PC-3 (cell line): ENCODE measurements around the gene PROCA1. TPM values are rescaled to one million over a fixed set of nuclear protein-coding genes. Genes with fewer than 3 reads are reported as not detected.
"Not testable (repeated sequence)": the region's sequence is repeated elsewhere in the genome, so short reads cannot be mapped to it uniquely, and the experiment has no call there.

Source experiments
- ATAC-seq: fragments of 200-7000 bp; cut with Tn5 transposase; 2 replicates; pipeline ENCODE4 v1.9.1; 2020; ENCODE audit warnings: mild to moderate bottlenecking, moderate library complexity
- BruUV-seq: library from RNA; stranded (reverse); fragments of 400-500 nt; replicated peaks from 2 replicates; lab custom pipeline; 2021; lab: Mats Ljungman, UMichigan
- CTCF ChIA-PET: fragments of 300-600 bp; sonication (Branson Sonifier 250); formaldehyde crosslinking; loops from one replicate; lab custom pipeline; 2022; ENCODE audit warnings: antibody characterized with exemption; lab: Charles Lee
- POLR2A ChIA-PET: fragments of 300-600 bp; sonication (Branson Sonifier 250); formaldehyde crosslinking; loops from one replicate; lab custom pipeline; 2022; ENCODE audit warnings: antibody characterized with exemption; ENCODE audit not compliant: unreplicated experiment; lab: Charles Lee
- DNase-seq: peaks from one replicate; pipeline ENCODE4 v3.0.0-alpha.2; 2015
- H2AFZ ChIP-seq: fragments of 300-600 bp; sonication (generic); 2 replicates; pipeline ENCODE4 v1.6.0; 2016; ENCODE audit warnings: antibody characterized with exemption, low read length
- H3F3A ChIP-seq: fragments of 300-600 bp; sonication (generic); one replicate; pipeline ENCODE4 v1.6.0; 2017; ENCODE audit warnings: antibody characterized with exemption, low read length, control low read depth, mild to moderate bottlenecking; ENCODE audit not compliant: unreplicated experiment
- H3K27ac ChIP-seq: fragments of 300-600 bp; sonication (generic); 2 replicates; pipeline ENCODE4 v1.5.1; 2016; ENCODE audit warnings: mild to moderate bottlenecking, low read length
- H3K27me3 ChIP-seq: fragments of 300-600 bp; sonication (generic); 2 replicates; pipeline ENCODE4 v1.6.1; 2016; ENCODE audit warnings: low read length, mixed read lengths
- H3K36me3 ChIP-seq: fragments of 300-600 bp; sonication (generic); 2 replicates; pipeline ENCODE4 v1.6.1; 2016; ENCODE audit warnings: low read depth, mixed run types, low read length, mixed read lengths
- H3K4me1 ChIP-seq: fragments of 300-600 bp; sonication (generic); 2 replicates; pipeline ENCODE4 v1.5.1; 2016; ENCODE audit warnings: low read length; ENCODE audit not compliant: insufficient read depth
- H3K4me2 ChIP-seq: fragments of 300-600 bp; sonication (generic); 2 replicates; pipeline ENCODE4 v1.6.0; 2016; ENCODE audit warnings: low read length
- H3K4me3 ChIP-seq: fragments of 300-600 bp; sonication (generic); 2 replicates; pipeline ENCODE4 v1.5.1; 2016; ENCODE audit warnings: mild to moderate bottlenecking, low read length, mixed read lengths
- H3K79me2 ChIP-seq: fragments of 300-600 bp; sonication (generic); 2 replicates; pipeline ENCODE4 v1.6.1; 2017; ENCODE audit warnings: low read length, mixed read lengths
- H3K9ac ChIP-seq: fragments of 300-600 bp; sonication (generic); 2 replicates; pipeline ENCODE4 v1.6.0; 2016; ENCODE audit warnings: mild to moderate bottlenecking, low read length
- H3K9me2 ChIP-seq: fragments of 300-600 bp; sonication (generic); replicated peaks from 2 replicates; pipeline ENCODE4 v1.6.1; 2016; ENCODE audit warnings: mixed run types, low read length, mixed read lengths
- H3K9me3 ChIP-seq: fragments of 300-600 bp; sonication (generic); 2 replicates; pipeline ENCODE4 v1.6.1; 2016; ENCODE audit warnings: low read length, mixed read lengths
- H4K20me1 ChIP-seq: fragments of 300-600 bp; sonication (generic); 2 replicates; pipeline ENCODE4 v1.6.1; 2016; ENCODE audit warnings: low read length, mixed read lengths
- CTCF ChIP-seq: fragments of 300-600 bp; sonication (generic); conservative IDR thresholded peaks from 2 replicates; pipeline ENCODE4 v1.5.1; 2017; ENCODE audit warnings: antibody characterized with exemption, low read depth, mild to moderate bottlenecking, low read length
- EZH2 ChIP-seq: fragments of 300-600 bp; sonication (generic); IDR thresholded peaks from one replicate; pipeline ENCODE4 v1.6.1; 2017; ENCODE audit warnings: antibody characterized with exemption, mild to moderate bottlenecking, low read length; ENCODE audit not compliant: unreplicated experiment
- EZH2phosphoT487 ChIP-seq: fragments of 300-600 bp; sonication (generic); IDR thresholded peaks from 2 replicates; pipeline ENCODE4 v1.6.1; 2018; ENCODE audit warnings: mild to moderate bottlenecking, antibody characterized with exemption, low read length, borderline replicate concordance
- intact Hi-C: fragments of 100-400 bp; cut with micrococcal nuclease; formaldehyde crosslinking; loops from 2 replicates; pipeline ENCODE4 v1.9.0; 2023
- total RNA-seq: library from RNA; depleted of rRNA; stranded (reverse); fragments of >200 nt; gene quantifications from 2 replicates; pipeline ENCODE4 v1.2.3, GENCODE V29; 2014

Gene PROCA1
- total RNA-seq, 1 experiment from 2014 or later, result 1.9 TPM

GRCh38 chr17:28723159-28723835, 11.6 kb upstream of the PROCA1 start:
- no peaks in the 10 kb centered on the region for H3K9me2 ChIP-seq
- peaks cover 43% of the 10 kb centered on the region for H3K36me3 ChIP-seq
- H2AFZ ChIP-seq, result no peak overlapping the region
- no peaks in the 10 kb centered on the region for H3K9me3 ChIP-seq
- TF ChIP-seq CTCF (no peak), EZH2 (no peak), EZH2phosphoT487 (no peak)
- peaks cover 32% of the 10 kb centered on the region for H4K20me1 ChIP-seq
- H3K79me2 ChIP-seq, result peaks cover 38% of the 10 kb centered on the region
- BruUV-seq, result no TSS peak
- peaks cover 12% of the 10 kb centered on the region for H3F3A ChIP-seq
- POLR2A ChIA-PET, result no interaction called here
- H3K27me3 ChIP-seq, result no peaks in the 10 kb centered on the region
- peaks cover 38% of the 10 kb centered on the region for H3K4me1 ChIP-seq
- CTCF ChIA-PET, result no interaction called here
- ATAC-seq (no peak), DNase-seq (no peak)
- H3K9ac ChIP-seq, result no peak overlapping the region
- intact Hi-C loops, result loop anchor here (10.0 kb wide), 1 partner anchor 182 kb away; the partner anchor contains the start of gene DHRS13
- peak overlapping the region; percentile 93; the same call in 1 of the 2 replicates for H3K4me3 ChIP-seq
- H3K4me2 ChIP-seq, result peak overlapping the region; percentile 96
- H3K27ac ChIP-seq, result no peak overlapping the region

GRCh38 chr17:28722417-28723158, 10.9 kb upstream of the PROCA1 start:
- H3K4me1 ChIP-seq, result peaks cover 39% of the 10 kb centered on the region
- H3K79me2 ChIP-seq, result peaks cover 38% of the 10 kb centered on the region
- H4K20me1 ChIP-seq, result peaks cover 32% of the 10 kb centered on the region
- no peaks in the 10 kb centered on the region for H3K27me3 ChIP-seq
- H3K9me2 ChIP-seq, result no peaks in the 10 kb centered on the region
- H3K27ac ChIP-seq, result no peak overlapping the region
- H3K36me3 ChIP-seq, result peaks cover 43% of the 10 kb centered on the region
- H3K4me3 ChIP-seq, result peak overlapping the region; percentile 93
- DNase-seq (no peak), ATAC-seq (no peak)
- POLR2A ChIA-PET, result interaction anchor here (0.6 kb wide), 1 partner anchor 182 kb away, joined by 3 read pairs; no protein-coding TSS in a partner anchor
- no peak for TF ChIP-seq EZH2phosphoT487
- no peak for TF ChIP-seq EZH2
- no peak for TF ChIP-seq CTCF
- H3K4me2 ChIP-seq, result peak overlapping the region; percentile 96
- no peak overlapping the region for H3K9ac ChIP-seq
- peaks cover 12% of the 10 kb centered on the region for H3F3A ChIP-seq
- H2AFZ ChIP-seq, result no peak overlapping the region
- CTCF ChIA-PET, result no interaction called here
- intact Hi-C loops, result loop anchor here (10.0 kb wide), 1 partner anchor 182 kb away; the partner anchor contains the start of gene DHRS13
- no TSS peak for BruUV-seq
- H3K9me3 ChIP-seq, result no peaks in the 10 kb centered on the region

GRCh38 chr17:28720997-28721329, 9.3 kb upstream of the PROCA1 start:
- POLR2A ChIA-PET, H3K27me3 ChIP-seq, ATAC-seq, DNase-seq, CTCF ChIA-PET, H3K9me2 ChIP-seq, H2AFZ ChIP-seq, BruUV-seq, H3K9me3 ChIP-seq: not testable (repeated sequence)
- Histone ChIP-seq H3K4me2 (peak overlapping the region; percentile 96), H3F3A (peaks cover 12% of the 10 kb centered on the region), H3K36me3 (peaks cover 43% of the 10 kb centered on the region), H3K27ac (peak overlapping the region; percentile 75), H3K9ac (peak overlapping the region; percentile 99), H3K4me1 (peaks cover 41% of the 10 kb centered on the region), H3K79me2 (peaks cover 55% of the 10 kb centered on the region), H3K4me3 (peak overlapping the region; percentile 93), H4K20me1 (peaks cover 32% of the 10 kb centered on the region)
- intact Hi-C loops, result loop anchor here (10.0 kb wide), 1 partner anchor 184 kb away; the partner anchor contains the start of gene DHRS13
